ENCODE measurements around the gene GPATCH1.
"Not testable (repeated sequence)": the region's sequence is repeated elsewhere in the genome, so short reads cannot be mapped to it uniquely, and the experiment has no call there.

GPATCH1 gene

GRCh38 chr19:33161201-33161600 is 80.2 kb downstream of the GPATCH1 start:
- DNase-seq = no peak

GRCh38 chr19:33163481-33163880 is 82.5 kb downstream of the GPATCH1 start:
- DNase-seq = no peak

- not testable (repeated sequence) for DNase-seq
Observed at GRCh38 chr19:33166037-33166436, 85.1 kb downstream of the GPATCH1 start.

GRCh38 chr19:33167438-33167837 is 86.5 kb downstream of the GPATCH1 start:
- no peak for DNase-seq

GRCh38 chr19:33168528-33168927 is 87.5 kb downstream of the GPATCH1 start:
- DNase-seq = no peak

GRCh38 chr19:33171222-33171795 is 90.3 kb downstream of the GPATCH1 start:
- DNase-seq = no peak

- no peak for DNase-seq
Observed at GRCh38 chr19:33171916-33172359, 91.0 kb downstream of the GPATCH1 start.

GRCh38 chr19:33174186-33174585 is 93.2 kb downstream of the GPATCH1 start:
- DNase-seq = no peak

- no peak for DNase-seq
Observed at GRCh38 chr19:33175156-33175782, 94.3 kb downstream of the GPATCH1 start.

- peak in 3 of 14 donors; percentile 54 to 87 (median 66) for DNase-seq
Observed at GRCh38 chr19:33175886-33176669, 95.1 kb downstream of the GPATCH1 start.

- peak; percentile 84 to 98 (median 96) for DNase-seq
Observed at GRCh38 chr19:33176670-33177416, 95.9 kb downstream of the GPATCH1 start.

- peak in 4 of 14 donors; percentile 74 to 90 (median 84) for DNase-seq
Observed at GRCh38 chr19:33177417-33177979, 96.5 kb downstream of the GPATCH1 start.
